Spleen (tissue), 7 donors: ENCODE measurements around the gene SGK2.
A peak's percentile ranks its signal among the peaks of the same experiment; 100 is the strongest.

Experiments used
- POLR2AphosphoS5 ChIP-seq, 3 donors: sonication (generic); formaldehyde crosslinking; IDR thresholded peaks; one replicate each; pipeline ENCODE4 v1.5.1; 2017; ENCODE audit warnings: antibody characterized with exemption in 3 of 3
- TF ChIP-seq, protein P1 (sequence below), 11 experiments: fragments of 200-600 bp in 7 of 11; fragments of 450-650 bp in 4 of 11; sonication (generic) in 4 of 11; IDR thresholded peaks in 8 of 11; conservative IDR thresholded peaks in 3 of 11; 1 replicate in 7 of 11; 2 replicates in 4 of 11; pipeline versions ENCODE4 v1.4.0 to v1.8.0; 2016 to 2021; ENCODE audit warnings: antibody characterized with exemption in 11 of 11, inconsistent platforms in 4 of 11, mild to moderate bottlenecking in 1 of 11
- donor health status: DM: no; HTN: no; CAD: no; lungs with moderate emphysema.
- donor health status: DM: no; HTN: no; CAD: no.
- donor health status: DM: no; HTN: no; CAD: no.

DNA sequence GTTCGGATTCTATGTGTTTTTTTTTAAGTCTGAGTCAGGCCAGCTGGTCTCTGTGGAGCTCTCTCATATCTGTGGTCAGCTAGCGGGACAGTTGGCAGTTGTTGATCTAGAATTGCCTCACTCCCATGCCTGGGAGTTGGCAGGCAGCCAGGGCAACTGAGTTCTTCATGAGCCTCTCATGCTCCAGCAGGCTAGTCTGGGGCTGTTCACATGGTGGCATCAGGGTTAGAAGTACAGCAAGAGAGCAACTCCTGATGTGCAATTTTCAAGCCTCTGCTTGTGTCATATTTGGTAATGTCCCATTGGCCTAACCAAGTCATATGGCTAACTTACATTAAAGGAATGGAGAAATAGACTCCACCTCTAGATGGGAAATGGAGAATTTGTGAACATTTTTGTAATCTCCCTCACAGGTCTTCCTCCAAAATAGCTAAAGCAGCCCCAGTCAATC is 25.2 kb downstream of the SGK2 start:
- TF ChIP-seq POLR2AphosphoS5 (IDR thresholded peaks at IDR 0.05) = peak in 2 of 3 donors; percentile 44 to 62
- TF ChIP-seq, protein P1, sequence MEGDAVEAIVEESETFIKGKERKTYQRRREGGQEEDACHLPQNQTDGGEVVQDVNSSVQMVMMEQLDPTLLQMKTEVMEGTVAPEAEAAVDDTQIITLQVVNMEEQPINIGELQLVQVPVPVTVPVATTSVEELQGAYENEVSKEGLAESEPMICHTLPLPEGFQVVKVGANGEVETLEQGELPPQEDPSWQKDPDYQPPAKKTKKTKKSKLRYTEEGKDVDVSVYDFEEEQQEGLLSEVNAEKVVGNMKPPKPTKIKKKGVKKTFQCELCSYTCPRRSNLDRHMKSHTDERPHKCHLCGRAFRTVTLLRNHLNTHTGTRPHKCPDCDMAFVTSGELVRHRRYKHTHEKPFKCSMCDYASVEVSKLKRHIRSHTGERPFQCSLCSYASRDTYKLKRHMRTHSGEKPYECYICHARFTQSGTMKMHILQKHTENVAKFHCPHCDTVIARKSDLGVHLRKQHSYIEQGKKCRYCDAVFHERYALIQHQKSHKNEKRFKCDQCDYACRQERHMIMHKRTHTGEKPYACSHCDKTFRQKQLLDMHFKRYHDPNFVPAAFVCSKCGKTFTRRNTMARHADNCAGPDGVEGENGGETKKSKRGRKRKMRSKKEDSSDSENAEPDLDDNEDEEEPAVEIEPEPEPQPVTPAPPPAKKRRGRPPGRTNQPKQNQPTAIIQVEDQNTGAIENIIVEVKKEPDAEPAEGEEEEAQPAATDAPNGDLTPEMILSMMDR (IDR thresholded peaks at IDR 0.05 in 8 of 11, conservative IDR thresholded peaks at IDR 0.05 in 3 of 11) = no peak
